Caco-2 (cell line): ENCODE measurements around the gene GASK1B. TPM values are rescaled to one million over a fixed set of nuclear protein-coding genes. Genes with fewer than 3 reads are reported as not detected.

ENCODE experiments used
- BruUV-seq: library from RNA; stranded (reverse); fragments of 400-500 nt; replicated peaks from 2 replicates; lab custom pipeline; 2021; lab: Mats Ljungman, UMichigan
- CTCF ChIA-PET: fragments of 300-600 bp; sonication (Branson Sonifier 250); formaldehyde crosslinking; loops from one replicate; lab custom pipeline; 2022; ENCODE audit warnings: antibody characterized with exemption; lab: Charles Lee
- POLR2A ChIA-PET: fragments of 300-600 bp; sonication (Branson Sonifier 250); formaldehyde crosslinking; loops from one replicate; lab custom pipeline; 2022; ENCODE audit warnings: antibody characterized with exemption; lab: Charles Lee
- DNase-seq, 2 experiments: peaks; one replicate each; pipeline versions ENCODE4 v3.0.0 to v3.0.0-alpha.2; 2020 to 2022
- H3K27me3 ChIP-seq: replicated peaks from 2 replicates; pipeline ENCODE4 v1.6.0; 2011; ENCODE audit warnings: low read length; ENCODE audit not compliant: control insufficient read depth, insufficient read depth
- H3K36me3 ChIP-seq: 2 replicates; pipeline ENCODE4 v1.5.1; 2011; ENCODE audit warnings: low read length; ENCODE audit not compliant: control insufficient read depth, insufficient read depth
- H3K4me1 ChIP-seq: fragments of 250-450 bp; sonication (Bioruptor Pico); 2 replicates; pipeline ENCODE4 v1.5.1; 2020; ENCODE audit warnings: mild to moderate bottlenecking
- H3K4me3 ChIP-seq: 2 replicates; pipeline ENCODE4 v1.5.1; 2011; ENCODE audit warnings: low read depth, mild to moderate bottlenecking, control low read depth, low read length
- H3K9me3 ChIP-seq: fragments of 250-450 bp; sonication (Bioruptor Pico); 2 replicates; pipeline ENCODE4 v1.5.1; 2020; ENCODE audit warnings: mild to moderate bottlenecking, moderate library complexity
- H3K27ac Mint-ChIP-seq: one replicate; pipeline ENCODE4 v1.8.0; 2022; ENCODE audit warnings: mixed read lengths; ENCODE audit not compliant: unreplicated experiment
- H3K27me3 Mint-ChIP-seq: one replicate; pipeline ENCODE4 v1.8.0; 2022; ENCODE audit warnings: mixed read lengths; ENCODE audit not compliant: insufficient read depth, unreplicated experiment
- H3K36me3 Mint-ChIP-seq: one replicate; pipeline ENCODE4 v1.8.0; 2022; ENCODE audit warnings: mild to moderate bottlenecking, mixed read lengths; ENCODE audit not compliant: insufficient read depth, unreplicated experiment
- H3K4me1 Mint-ChIP-seq: one replicate; pipeline ENCODE4 v1.8.0; 2022; ENCODE audit warnings: low read depth, mixed read lengths; ENCODE audit not compliant: unreplicated experiment
- H3K4me3 Mint-ChIP-seq: one replicate; pipeline ENCODE4 v1.8.0; 2022; ENCODE audit warnings: mild to moderate bottlenecking, moderate library complexity, mixed read lengths; ENCODE audit not compliant: unreplicated experiment
- H3K9me3 Mint-ChIP-seq: one replicate; pipeline ENCODE4 v1.8.0; 2022; ENCODE audit warnings: mixed read lengths; ENCODE audit not compliant: unreplicated experiment
- CTCF ChIP-seq, 2 experiments: fragments of 200-600 bp in 1 of 2; IDR thresholded peaks; 1 replicate in 1 of 2; 2 replicates in 1 of 2; pipeline versions ENCODE4 v1.5.1 to v1.8.0; 2011 to 2022; ENCODE audit warnings: antibody characterized with exemption in 1 of 2, control low read depth in 1 of 2, inconsistent platforms in 1 of 2, low read depth in 1 of 2, low read length in 1 of 2, mild to moderate bottlenecking in 1 of 2, moderate library complexity in 1 of 2; ENCODE audit not compliant: insufficient read depth in 1 of 2, severe bottlenecking in 1 of 2, unreplicated experiment in 1 of 2
- intact Hi-C: fragments of 100-400 bp; cut with micrococcal nuclease; formaldehyde crosslinking; loops from one replicate; pipeline ENCODE4 v1.10.0; 2022; ENCODE audit not compliant: unreplicated experiment
- total RNA-seq: library from RNA; stranded (reverse); gene quantifications from 2 replicates; pipeline ENCODE4 v1.2.3, GENCODE V29; 2022

Gene GASK1B
- total RNA-seq, 1 experiment from 2014 or later, result 48.5 TPM

GRCh38 chr4:158201322-158201721 is 28.5 kb upstream of the GASK1B start:
- intact Hi-C loops, result no loop called here
- no TSS peak for BruUV-seq
- Histone ChIP-seq H3K4me1 (no peaks in the 10 kb centered on the region), H3K4me3 (no peak overlapping the region), H3K36me3 (peaks cover 1% of the 10 kb centered on the region; the same call in 1 of the 2 replicates), H3K27me3 (no peaks in the 10 kb centered on the region), H3K9me3 (no peaks in the 10 kb centered on the region)
- CTCF ChIA-PET, result no interaction called here
- peaks cover 11% of the 10 kb centered on the region for H3K36me3 Mint-ChIP-seq
- TF ChIP-seq CTCF (IDR thresholded peaks at IDR 0.05; ENCODE audit: insufficient read depth in 1 of 2, low read depth in 1 of 2, low read length in 1 of 2, severe bottlenecking in 1 of 2, unreplicated experiment in 1 of 2), result no peak
- peaks cover 14% of the 10 kb centered on the region for H3K4me1 Mint-ChIP-seq
- H3K27me3 Mint-ChIP-seq, result no peaks in the 10 kb centered on the region
- no peak overlapping the region for H3K4me3 Mint-ChIP-seq
- DNase-seq, result no peak
- POLR2A ChIA-PET, result no interaction called here
- no peaks in the 10 kb centered on the region for H3K9me3 Mint-ChIP-seq
- no peak overlapping the region for H3K27ac Mint-ChIP-seq

- H3K4me3 Mint-ChIP-seq, result no peak overlapping the region
- no peaks in the 10 kb centered on the region for H3K27me3 ChIP-seq
- no peaks in the 10 kb centered on the region for H3K27me3 Mint-ChIP-seq
- BruUV-seq, result no TSS peak
- intact Hi-C loops, result no loop called here
- peaks cover 11% of the 10 kb centered on the region for H3K36me3 Mint-ChIP-seq
- H3K36me3 ChIP-seq, result peaks cover 1% of the 10 kb centered on the region; the same call in 1 of the 2 replicates
- H3K27ac Mint-ChIP-seq, result no peak overlapping the region
- DNase-seq, result no peak
- ChIA-PET CTCF (no interaction called here), POLR2A (no interaction called here)
- no peaks in the 10 kb centered on the region for H3K9me3 ChIP-seq
- H3K4me1 Mint-ChIP-seq, result peaks cover 14% of the 10 kb centered on the region
- TF ChIP-seq CTCF (IDR thresholded peaks at IDR 0.05; ENCODE audit: insufficient read depth in 1 of 2, low read depth in 1 of 2, low read length in 1 of 2, severe bottlenecking in 1 of 2, unreplicated experiment in 1 of 2), result no peak
- no peak overlapping the region for H3K4me3 ChIP-seq
- H3K9me3 Mint-ChIP-seq, result no peaks in the 10 kb centered on the region
- H3K4me1 ChIP-seq, result no peaks in the 10 kb centered on the region
These were observed 27.4 kb upstream of the GASK1B start for GRCh38 chr4:158200214-158200613.

GRCh38 chr4:158197194-158197776 is 24.5 kb upstream of the GASK1B start:
- no peaks in the 10 kb centered on the region for H3K27me3 Mint-ChIP-seq
- H3K9me3 Mint-ChIP-seq, result no peaks in the 10 kb centered on the region
- Histone ChIP-seq H3K27me3 (no peaks in the 10 kb centered on the region), H3K4me3 (no peak overlapping the region), H3K9me3 (no peaks in the 10 kb centered on the region), H3K36me3 (peaks cover 1% of the 10 kb centered on the region; the same call in 1 of the 2 replicates), H3K4me1 (no peaks in the 10 kb centered on the region)
- peaks cover 18% of the 10 kb centered on the region for H3K36me3 Mint-ChIP-seq
- BruUV-seq, result no TSS peak
- no peak for TF ChIP-seq CTCF (IDR thresholded peaks at IDR 0.05; ENCODE audit: insufficient read depth in 1 of 2, low read depth in 1 of 2, low read length in 1 of 2, severe bottlenecking in 1 of 2, unreplicated experiment in 1 of 2)
- DNase-seq, result no peak
- ChIA-PET CTCF (no interaction called here), POLR2A (no interaction called here)
- peaks cover 18% of the 10 kb centered on the region for H3K4me1 Mint-ChIP-seq
- H3K4me3 Mint-ChIP-seq, result no peak overlapping the region
- intact Hi-C loops, result loop anchor here (10.0 kb wide), 1 partner anchor 428 kb away; no protein-coding TSS in a partner anchor
- H3K27ac Mint-ChIP-seq, result no peak overlapping the region
